Right lobe of liver (tissue), 4 donors: ENCODE results near the gene CFAP20DC.

Experiments
- POLR2A ChIP-seq: fragments of 450-650 bp; IDR thresholded peaks from one replicate; pipeline ENCODE4 v1.6.1; 2017; ENCODE audit warnings: antibody characterized with exemption, mild to moderate bottlenecking
- TF ChIP-seq, protein P1 (sequence below), 4 donors: fragments of 200-600 bp in 3 of 4; fragments of 450-650 bp in 1 of 4; IDR thresholded peaks; one replicate each; pipeline versions ENCODE4 v1.5.1 to v1.8.0; 2016 to 2022; ENCODE audit warnings: antibody characterized with exemption in 4 of 4, mild to moderate bottlenecking in 2 of 4
- donor health status: DM: no; HTN: no; CAD: no.
- donor health status: DM: no; HTN: no; CAD: no.
- donor health status: DM: no; HTN: yes; CAD: no.

DNA sequence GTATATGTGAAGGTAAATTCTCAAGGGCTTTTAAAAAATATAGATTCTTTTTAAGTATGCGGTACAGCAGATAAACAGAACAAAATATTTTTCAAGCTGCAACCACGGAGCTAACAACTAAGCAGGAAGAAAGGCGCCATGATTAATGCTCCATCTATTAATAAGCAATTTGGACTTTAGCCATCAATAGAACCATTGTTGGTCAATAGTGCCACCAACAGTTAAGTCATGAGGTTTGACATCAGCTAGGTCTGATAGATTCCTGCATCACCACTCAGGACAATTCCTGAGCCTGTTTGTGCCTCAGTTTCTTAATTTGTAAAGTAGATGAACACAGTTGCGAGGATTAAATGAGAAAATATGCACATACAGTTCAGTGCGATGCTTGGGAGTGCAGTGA lies 318.2 kb downstream of the CFAP20DC start:
- TF ChIP-seq, protein P1, sequence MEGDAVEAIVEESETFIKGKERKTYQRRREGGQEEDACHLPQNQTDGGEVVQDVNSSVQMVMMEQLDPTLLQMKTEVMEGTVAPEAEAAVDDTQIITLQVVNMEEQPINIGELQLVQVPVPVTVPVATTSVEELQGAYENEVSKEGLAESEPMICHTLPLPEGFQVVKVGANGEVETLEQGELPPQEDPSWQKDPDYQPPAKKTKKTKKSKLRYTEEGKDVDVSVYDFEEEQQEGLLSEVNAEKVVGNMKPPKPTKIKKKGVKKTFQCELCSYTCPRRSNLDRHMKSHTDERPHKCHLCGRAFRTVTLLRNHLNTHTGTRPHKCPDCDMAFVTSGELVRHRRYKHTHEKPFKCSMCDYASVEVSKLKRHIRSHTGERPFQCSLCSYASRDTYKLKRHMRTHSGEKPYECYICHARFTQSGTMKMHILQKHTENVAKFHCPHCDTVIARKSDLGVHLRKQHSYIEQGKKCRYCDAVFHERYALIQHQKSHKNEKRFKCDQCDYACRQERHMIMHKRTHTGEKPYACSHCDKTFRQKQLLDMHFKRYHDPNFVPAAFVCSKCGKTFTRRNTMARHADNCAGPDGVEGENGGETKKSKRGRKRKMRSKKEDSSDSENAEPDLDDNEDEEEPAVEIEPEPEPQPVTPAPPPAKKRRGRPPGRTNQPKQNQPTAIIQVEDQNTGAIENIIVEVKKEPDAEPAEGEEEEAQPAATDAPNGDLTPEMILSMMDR (IDR thresholded peaks at IDR 0.05): peak in 3 of 4 donors; percentile 5 to 31 (median 13)
- TF ChIP-seq POLR2A: no peak
